Measurements from ENCODE around the gene NTM.

GRCh38 chr11:131583421-131583820 lies 213.0 kb downstream of the NTM start:
- TF ChIP-seq MAX (CRISPR knock-in tag; IDR thresholded peaks at IDR 0.05) (no peak), EMX1 (CRISPR knock-in tag; IDR thresholded peaks at IDR 0.05) (no peak), USF1 (CRISPR knock-in tag; IDR thresholded peaks at IDR 0.05) (no peak), USF2 (CRISPR knock-in tag; IDR thresholded peaks at IDR 0.05) (no peak), CTCF (IDR thresholded peaks at IDR 0.05) (no peak), PREB (CRISPR knock-in tag; IDR thresholded peaks at IDR 0.05; ENCODE audit: borderline replicate concordance) (no peak), ERG (CRISPR knock-in tag; IDR thresholded peaks at IDR 0.05) (no peak), PRRX2 (CRISPR knock-in tag; IDR thresholded peaks at IDR 0.05) (no peak)
